HG03469 (cell line): ENCODE measurements around the gene FARP2.
"Not testable (repeated sequence)": the region's sequence is repeated elsewhere in the genome, so short reads cannot be mapped to it uniquely, and the experiment has no call there.

ENCODE experiments used
- ATAC-seq: cut with Tn5 transposase; IDR thresholded peaks from one replicate; pipeline ENCODE4 v1.9.1; 2021; ENCODE audit warnings: mild to moderate bottlenecking, moderate library complexity, moderate number of reproducible peaks; ENCODE audit not compliant: unreplicated experiment

FARP2 gene

GRCh38 chr2:241359481-241360045 lies 3.5 kb downstream of the FARP2 start:
- no peak for ATAC-seq

GRCh38 chr2:241363426-241363825 lies 7.3 kb downstream of the FARP2 start:
- no peak for ATAC-seq

GRCh38 chr2:241364781-241365180 lies 8.7 kb downstream of the FARP2 start:
- no peak for ATAC-seq

GRCh38 chr2:241366678-241367077 lies 10.6 kb downstream of the FARP2 start:
- ATAC-seq, result no peak

GRCh38 chr2:241368643-241369042 lies 12.6 kb downstream of the FARP2 start:
- no peak for ATAC-seq

- no peak for ATAC-seq
Measured at GRCh38 chr2:241372361-241372992, 16.4 kb downstream of the FARP2 start.

GRCh38 chr2:241373446-241373845 lies 17.4 kb downstream of the FARP2 start:
- no peak for ATAC-seq

- ATAC-seq, result not testable (repeated sequence)
Measured at GRCh38 chr2:241373906-241374305, 17.8 kb downstream of the FARP2 start.

- no peak for ATAC-seq
Measured at GRCh38 chr2:241375300-241375699, 19.2 kb downstream of the FARP2 start.

GRCh38 chr2:241376808-241377207 lies 20.7 kb downstream of the FARP2 start:
- no peak for ATAC-seq

- ATAC-seq, result no peak
Measured at GRCh38 chr2:241378816-241379215, 22.7 kb downstream of the FARP2 start.

- ATAC-seq, result no peak
Measured at GRCh38 chr2:241379481-241380480, 23.7 kb downstream of the FARP2 start.

GRCh38 chr2:241381872-241382271 lies 25.8 kb downstream of the FARP2 start:
- ATAC-seq, result no peak

- ATAC-seq, result not testable (repeated sequence)
Measured at GRCh38 chr2:241385450-241385849, 29.4 kb downstream of the FARP2 start.

GRCh38 chr2:241386519-241386918 lies 30.4 kb downstream of the FARP2 start:
- no peak for ATAC-seq

GRCh38 chr2:241389697-241390096 lies 33.6 kb downstream of the FARP2 start:
- ATAC-seq, result no peak

GRCh38 chr2:241390301-241391206 lies 34.5 kb downstream of the FARP2 start:
- peak; percentile 47 for ATAC-seq

- ATAC-seq, result no peak
Measured at GRCh38 chr2:241391892-241392665, 36.0 kb downstream of the FARP2 start.

GRCh38 chr2:241392753-241393152 lies 36.7 kb downstream of the FARP2 start:
- not testable (repeated sequence) for ATAC-seq
